Stimulated activated CD4-positive, alpha-beta T cell treated with anti-CD3 and anti-CD28 coated beads, TNF-alpha, amount 100 ng/mL, for 48 hours (primary cell): ENCODE measurements around the gene CD151.

ENCODE experiments used
- DNase-seq, 3 donors: peaks; one replicate each; pipeline ENCODE4 v3.0.0-alpha.2; 2020; ENCODE audit warnings: low read depth in 3 of 3

CD151 gene

DNA sequence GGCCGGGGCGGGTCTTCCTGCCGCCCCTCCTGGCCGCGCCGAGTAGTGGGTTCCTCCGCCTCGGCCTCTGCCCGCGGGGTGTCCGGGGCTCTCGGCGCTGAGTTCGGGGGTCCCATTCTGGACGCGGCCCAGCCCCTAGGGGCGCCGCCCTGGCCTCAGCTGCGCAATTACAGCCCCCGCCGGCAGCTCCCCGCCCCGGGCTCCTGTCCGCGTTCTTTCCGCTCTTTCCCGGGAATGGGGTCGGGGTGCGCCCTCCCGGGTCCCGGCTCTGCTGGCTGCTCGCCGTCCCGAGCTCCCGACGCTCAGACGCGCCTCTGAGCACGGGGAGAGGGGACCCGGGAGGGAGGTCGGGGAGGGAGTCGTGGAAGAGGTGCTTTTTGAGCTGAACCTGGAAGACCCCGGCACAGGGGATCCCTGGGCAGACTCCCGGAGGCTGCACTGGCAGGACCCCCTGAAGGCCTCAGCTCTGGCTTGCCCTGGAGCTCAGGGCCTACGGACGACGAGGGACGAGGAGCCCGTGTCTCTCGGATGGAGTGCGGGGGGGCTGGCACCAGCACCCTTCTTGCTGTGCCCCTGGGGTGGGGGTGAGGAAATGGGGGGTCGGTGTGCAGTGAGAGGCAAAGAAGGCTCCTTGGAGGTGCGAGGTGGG is 10.5 kb downstream of the CD151 start:
- DNase-seq = no peak

DNA sequence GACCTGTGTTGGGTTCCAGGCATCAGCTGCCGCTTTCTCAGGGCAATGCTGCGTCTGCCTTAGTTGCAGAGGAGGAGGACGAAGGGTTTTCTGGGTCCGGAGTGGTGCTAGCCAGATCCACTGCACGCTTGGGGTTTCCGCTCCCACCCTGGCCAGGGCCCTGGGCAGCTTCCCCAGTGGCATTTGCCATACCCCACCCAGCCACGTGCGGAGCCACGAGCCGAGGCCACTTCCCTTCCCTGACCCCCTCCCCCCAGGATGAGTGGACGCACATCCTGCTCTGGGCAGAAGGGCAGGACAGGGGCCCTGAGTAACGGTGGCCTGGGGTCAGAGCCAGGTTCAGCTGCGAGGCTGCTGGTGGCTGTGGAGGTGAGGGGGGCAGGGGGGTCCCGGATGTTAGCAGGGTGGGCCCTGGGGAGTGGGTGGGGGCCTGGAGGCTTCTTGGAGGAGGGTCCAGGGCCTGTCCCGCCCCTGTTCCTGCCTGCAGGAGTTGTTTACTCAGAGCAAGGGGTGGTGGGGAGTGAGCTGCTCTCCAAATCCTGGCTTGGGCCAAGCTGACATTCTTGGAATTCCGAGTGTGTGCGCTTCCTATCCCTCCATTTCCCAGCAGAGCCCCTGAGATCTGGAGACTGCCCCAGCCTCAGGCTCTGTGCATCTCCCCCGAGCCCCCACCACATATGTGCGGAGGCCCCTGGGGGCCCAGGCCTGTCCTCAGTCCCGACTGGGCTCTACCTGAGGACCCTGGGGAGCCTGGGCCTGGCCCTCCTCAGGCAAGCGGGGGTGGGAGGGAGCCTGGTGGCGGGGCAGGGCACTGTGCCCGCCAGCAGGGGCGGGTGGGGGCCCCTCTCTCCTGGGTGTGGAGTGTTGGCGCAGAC is 11.3 kb downstream of the CD151 start:
- no peak for DNase-seq

DNA sequence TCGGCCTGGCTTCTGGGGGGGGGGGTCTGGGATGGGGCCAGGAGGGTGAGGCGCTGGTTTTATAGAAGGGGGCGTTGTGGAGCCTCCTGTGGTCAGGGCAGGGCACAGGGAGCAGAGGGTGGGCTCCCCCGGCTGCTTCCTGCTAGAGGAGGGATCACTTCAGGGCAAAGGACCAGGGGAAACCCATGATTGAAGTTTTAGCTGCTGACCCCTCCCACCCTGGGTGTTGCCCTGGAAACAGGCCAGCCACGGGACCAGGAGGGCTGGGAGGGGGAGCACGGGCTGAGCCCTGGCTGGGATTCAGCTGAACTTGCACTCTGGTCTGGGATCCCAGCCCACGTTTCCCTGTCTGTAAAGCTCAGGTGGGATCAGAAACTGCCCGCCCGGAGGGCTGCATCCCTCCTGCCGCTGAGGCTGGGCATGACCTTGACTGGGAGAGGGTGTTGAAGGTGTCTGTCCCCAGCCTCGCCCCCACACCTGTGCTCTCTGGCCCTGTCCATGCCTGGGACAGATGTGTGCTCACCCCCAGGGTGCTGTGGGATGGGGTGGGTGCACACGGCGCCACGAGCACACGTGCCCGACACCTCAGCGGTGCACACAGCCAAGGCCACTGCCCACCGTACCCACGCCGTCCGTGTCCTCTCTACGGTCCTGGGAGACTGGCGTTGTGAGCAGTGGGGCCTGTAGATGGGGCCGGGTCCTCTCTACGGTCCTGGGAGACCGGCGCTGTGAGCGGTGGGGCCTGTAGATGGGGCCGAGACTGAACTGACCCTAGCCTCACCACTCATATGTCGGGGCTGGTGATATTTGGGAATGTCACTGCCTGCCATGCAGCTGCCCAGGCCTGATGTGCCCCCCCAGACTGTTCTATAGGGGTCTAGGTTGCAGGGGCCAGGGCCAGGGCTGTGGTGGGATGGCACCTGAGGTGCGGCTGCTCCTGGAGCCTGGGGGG is 12.2 kb downstream of the CD151 start:
- no peak for DNase-seq

DNA sequence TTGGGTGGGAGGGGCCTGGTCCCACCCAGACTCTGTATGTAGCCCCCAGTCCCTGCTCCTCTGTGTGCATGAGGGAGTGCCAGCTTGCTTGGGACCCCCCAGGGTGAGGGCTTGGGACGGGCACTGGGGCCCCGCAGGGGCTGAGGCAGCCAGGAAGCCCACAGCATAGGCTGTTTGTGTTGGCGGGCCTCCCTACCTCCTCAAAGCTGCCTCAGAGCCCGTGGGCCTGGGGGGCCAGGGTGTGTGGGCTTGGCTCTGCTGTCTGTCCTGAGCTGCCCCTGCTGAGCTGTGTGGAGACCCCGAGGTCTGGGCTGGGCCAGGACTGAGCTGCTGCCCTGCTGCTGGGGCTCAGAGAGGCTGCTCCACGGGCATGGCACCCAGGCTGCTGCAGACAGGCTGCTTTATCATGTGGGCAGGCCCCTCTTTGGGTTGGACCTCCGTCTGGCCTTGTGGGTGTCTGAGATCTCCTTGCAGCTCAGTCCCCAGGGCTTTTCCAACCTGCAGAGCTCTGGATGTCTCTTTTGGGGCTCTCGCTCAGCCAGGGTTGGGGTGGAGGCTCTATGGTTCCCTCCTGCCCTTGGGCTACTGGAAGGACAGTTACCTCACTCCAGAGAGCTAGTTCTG is 13.2 kb downstream of the CD151 start:
- no peak for DNase-seq

DNA sequence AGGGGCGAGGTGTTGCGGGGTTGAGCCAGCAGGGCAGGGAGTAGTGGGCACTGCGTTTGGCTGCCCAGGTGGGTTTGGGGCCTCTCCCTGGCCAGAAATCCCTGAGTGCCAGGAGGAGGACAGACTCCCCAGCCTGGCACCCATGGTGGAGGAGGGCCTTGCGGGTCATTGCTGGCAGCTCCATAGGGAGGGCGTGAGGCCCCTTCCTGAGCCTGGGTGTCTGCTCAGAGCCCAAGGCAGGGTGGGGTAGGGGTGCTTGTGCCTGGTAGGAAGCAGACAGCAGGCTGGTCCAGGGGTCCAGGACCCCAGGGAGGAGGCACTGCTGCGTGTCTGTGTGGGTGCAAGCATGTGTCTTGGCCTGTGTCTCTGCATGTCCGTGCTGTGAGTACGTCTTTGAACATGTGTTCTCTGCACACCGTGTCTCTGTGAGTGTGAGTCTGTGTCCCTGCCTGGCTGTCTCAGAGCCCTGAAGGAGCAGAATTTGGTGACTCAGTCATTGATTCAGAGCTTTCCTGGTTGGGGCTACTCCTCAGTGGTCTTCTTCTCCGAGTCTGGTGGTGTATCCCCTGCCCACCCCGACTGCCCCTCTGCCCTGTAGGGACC is 13.8 kb downstream of the CD151 start:
- no peak for DNase-seq

DNA sequence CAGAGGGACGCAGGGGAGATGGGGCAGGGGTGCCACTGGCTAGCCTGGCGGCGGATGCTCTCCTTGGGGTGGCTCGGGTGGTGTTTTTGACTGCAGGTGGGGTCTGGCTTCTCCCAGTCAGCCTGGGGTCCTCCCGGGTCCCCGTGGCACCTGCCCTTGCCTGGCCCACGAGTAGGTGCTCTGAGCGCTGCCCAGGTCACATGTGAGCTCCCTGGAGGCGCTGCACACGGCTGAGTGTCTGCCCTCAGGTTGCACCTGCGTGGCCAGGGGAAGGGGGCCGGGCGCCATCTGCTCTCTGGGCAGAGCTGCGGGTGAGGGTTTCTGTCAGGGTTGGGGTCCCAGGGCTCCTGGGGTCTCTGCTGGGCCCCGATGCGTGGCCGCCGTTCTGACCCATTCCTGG is 15.1 kb downstream of the CD151 start:
- DNase-seq = no peak

DNA sequence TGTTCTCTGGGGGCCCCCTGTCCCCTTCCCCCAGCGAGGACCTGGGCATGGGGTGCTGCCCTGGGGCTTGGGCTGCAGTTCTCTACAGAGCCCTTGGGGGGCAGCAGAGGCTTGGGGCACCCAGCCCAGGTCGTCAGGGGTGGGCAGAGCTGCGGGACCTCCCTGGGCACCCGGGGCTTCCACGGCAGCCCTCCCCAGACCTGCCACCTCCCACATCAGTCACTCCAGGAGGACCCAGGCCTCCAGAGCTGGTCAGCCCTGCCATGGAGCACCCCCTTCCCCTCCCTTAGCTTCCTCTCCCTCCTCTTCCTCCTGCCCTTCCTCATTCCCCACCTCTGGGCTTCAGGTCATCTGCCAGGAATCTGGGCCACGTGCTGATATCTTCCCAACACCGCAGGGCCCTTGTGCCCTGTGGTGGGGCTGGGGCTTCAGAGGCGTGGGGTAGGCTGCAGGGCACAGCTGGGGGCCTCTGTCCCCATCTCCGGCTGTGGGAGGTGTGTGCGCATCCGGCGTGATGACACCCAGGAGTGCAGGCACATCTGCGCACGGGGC is 15.7 kb downstream of the CD151 start:
- peak; percentile 35 to 57 (median 38) for DNase-seq

DNA sequence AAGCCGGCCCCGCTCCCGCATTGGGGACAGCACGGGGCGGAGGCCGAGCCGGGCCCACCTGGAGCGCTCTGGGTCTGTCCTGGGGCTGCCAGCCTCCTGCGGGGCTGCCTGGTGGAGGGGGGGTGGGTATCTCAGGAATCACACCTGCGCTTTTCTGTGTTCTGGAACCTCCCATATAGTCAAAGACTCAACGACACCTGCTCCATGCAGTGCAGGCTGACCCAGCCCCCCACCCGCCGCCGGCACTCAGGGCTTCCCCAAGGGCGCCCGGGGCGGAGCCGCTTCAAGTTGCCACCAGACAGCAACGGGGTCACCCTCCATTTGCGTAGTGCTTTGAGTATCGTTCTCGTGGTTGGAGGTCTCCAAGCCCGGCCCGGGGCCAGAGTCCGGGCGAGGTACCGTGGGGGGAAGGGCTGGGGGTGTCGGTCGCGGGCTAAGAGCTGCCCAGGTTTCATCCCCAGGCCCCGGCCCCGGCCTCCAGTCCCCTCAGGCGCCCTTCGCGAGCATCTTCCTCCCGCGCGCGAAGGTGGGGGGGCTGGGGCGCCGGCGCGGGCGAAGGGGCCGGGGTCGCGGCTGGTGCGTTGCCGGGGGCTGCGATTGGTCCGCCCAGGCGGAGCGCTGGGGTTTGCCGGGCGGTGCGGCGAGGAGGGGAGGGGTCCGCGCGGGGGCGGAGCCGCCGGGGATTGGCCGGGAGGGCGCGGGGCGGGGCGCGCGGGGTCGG is 16.5 kb downstream of the CD151 start:
- no peak for DNase-seq

DNA sequence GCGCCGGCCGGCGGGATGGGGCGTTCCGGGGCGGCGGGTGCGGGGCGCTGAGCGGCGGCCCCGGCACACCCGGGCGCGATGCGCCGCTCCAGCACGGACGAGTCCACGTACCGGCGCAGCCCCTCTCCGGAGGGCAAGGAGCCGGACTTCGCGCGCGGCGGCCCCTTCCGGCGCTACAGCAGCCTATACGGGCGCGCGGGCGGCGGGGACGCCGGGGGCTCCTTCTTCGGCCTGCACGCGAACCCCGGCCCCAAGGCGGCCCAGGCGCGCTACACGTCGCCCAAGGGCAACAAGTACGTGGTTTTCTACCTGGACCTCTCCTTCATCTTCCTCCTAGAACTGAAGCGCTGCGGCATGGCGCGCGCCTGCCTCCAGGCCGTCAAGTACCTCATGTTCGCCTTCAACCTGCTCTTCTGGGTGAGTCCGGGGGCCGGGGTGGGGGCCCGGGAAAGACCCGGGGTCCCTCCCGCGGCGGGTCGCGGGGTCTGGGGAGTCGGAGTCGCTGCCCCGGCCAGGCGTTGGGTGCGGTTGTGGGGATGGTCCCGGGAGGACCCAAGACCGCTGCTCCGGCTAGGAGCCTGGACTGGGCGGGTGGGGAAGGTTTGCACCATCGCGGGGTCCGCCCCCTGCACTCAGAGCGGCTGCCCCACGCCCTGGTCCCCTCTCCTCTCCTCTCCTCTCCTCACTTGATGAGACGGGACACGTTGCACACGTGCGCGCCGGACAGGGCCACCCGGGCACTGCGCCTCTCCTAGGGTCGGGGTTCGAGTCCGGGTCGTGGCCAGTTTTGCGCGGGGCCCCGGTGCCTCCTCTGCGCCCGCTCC is 17.4 kb downstream of the CD151 start:
- DNase-seq = no peak

DNA sequence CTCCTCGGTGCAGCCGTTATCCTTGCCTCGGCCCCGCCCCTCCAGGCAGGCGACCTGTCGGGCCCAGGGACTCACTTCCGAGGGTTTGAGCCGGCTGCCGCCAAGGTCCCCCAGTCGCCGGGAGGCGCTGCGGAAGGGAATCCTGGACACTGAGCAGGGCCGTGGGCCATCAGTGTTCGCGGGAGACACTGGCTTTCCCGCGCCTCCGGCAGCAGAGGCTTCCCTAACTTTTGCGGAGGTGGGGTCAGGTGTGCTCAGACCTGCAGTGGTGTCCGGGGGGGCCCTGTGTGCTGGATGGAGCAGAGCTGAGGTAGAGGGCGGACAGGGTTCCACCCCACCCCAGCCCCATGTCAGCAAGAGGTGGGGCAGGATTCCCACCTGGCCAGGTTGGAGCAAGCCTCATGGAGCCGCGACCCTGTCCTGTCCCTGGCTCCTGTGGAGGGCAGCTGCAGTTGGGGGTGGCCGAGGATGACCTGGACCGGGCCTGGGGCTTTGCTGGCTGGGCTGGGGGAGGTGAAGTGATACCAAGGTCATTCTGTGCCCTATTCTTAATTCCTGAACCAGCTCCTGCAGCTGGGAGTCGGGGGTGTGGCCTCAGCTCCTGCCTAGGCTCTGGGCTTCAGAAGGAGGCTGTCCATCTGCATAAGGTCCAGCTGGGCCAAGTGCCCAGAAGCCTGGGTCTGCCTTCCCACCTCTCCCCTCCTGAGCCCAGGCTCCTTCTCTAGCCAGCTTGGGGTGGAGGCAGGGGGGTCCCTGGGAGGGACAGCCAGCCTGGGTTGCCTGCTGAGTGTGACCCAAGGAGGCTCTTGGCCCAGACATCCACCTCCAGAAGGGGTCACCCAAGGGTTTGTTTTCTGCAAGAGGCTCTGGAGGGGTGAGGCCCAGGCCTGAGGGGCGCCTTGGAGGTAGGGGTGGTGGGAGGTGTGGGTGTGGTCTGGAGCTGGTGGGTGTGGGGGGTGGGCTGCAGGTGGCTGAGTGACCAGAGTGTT is 18.3 kb downstream of the CD151 start:
- DNase-seq = no peak

DNA sequence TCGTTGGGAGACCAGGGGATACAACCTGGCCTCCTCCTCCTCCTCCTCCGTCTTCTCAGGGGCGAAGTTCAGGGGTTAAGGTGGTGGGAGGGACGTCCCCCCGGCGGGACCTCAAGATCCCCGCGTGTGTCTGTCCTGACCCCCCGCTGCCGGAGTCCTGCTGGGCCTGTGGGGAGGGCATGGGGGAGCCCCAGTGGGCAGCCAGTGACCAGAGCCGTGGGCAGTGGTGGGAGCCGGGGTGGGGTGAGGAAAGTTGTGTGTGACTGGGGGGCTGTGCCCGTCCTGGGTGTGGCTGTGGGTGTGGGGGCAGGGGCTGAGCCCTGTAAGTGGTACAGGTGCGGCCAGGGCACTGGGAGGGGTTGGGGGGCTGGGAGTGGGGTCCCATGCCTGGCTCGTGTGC is 20.0 kb downstream of the CD151 start:
- DNase-seq = no peak

DNA sequence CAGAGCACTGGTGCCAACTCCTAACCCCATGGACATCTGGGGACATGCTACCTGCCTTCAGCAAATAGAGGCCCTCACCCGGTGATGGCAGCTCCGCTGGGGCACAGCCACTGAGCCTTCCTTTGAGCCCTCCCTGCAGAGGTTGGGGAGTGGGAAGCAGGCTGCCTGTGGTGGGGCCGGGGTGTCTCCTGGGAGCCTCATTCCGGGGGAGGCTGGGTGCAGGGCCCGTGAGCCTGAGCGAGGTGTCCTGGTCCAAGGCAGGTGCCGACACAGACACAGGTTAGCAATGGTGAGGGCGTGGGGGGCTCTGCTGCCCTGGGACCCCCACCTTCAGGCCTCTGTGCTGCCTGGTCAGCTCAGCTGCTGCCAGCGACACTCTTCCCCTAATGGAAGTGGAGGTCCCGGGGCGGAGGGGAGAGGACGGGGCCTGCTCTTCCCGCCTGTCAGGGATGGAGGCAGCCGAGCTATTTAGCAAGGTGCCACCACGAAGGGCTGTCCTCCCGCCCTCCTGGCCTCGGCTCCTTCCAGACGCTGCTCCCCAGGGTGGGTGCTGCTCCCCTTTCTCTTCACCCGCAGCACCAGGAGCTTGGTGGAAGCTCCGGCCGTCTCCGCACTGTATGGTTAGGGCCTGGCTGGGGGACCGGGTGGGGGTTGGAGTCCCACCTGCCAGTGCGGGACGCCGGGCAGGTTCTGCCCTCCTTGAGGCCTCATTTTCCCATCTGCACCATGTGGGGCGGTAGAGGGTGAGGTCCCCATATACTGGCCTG is 21.1 kb downstream of the CD151 start:
- no peak for DNase-seq

DNA sequence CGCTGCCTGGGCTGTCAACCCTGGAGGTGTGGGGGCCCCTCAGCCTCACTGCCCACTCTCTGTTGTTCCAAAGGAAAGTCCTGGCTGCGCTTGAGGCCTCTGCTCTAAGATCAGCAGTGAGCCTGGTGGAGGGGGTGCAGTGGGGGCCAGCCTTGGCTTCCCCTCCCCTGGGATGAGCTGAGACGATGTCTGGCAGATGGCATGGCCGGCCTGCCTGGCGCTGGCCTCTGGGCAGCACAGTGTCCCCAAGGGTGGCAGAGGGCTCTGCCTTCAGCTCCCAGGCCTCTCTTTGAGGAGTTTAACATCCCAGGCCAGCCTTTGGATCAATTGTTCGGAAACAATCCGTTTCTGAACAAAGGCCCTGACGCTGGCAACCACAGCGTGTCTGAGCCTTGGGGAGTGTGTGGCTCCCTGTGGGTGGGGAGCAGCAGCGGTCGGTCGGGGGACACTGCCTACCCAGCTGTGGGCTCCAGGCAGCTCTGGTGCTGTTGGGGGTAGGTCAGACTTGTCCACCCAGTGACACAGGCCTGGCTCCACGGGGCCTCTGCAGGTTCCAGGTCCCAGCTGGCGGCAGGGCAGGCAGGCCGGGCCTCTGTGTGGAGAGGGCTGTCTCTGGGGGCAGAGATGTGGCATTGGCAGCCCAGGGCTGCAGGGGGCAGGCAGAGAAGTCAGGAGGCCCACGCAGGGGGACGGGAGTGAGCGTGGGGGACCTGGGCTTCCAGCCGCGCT is 22.0 kb downstream of the CD151 start:
- no peak for DNase-seq

DNA sequence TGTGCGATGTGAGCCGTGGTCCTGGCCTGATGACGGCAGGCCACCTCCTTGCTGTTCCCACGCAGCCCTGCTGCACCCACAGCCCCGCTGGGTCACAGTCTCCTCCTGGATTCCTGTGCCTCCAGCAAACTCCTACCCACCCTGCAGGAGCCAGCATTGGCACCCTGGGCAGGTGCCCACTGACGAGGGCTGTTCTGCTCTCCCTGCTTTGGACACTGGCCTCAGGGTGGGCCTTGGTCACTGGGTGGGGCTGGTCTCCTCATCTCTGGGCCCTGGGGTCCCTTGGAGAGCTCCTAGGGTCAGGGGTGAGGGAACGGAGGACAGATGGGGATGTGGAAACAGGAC is 22.6 kb downstream of the CD151 start:
- DNase-seq = no peak

DNA sequence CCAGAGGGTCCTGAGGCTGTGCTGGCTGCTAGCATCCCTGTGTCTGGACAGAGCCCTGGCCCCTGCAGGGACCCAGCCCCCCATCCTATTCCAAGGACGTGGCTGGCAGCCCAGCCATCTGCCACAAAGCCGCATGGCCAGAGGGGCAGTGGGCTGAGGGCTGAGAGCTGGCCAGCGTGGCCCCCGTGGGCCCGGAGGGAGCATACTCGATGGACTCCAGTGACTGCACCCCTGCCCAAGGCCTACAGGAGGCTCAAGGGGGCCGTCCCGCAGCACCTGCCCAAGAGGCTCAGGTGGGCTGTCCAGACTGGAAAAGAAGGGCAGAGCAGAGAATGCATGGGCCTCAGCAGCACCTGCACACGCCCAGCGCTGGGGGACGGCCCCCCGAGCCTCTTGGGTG is 23.0 kb downstream of the CD151 start:
- DNase-seq = no peak

DNA sequence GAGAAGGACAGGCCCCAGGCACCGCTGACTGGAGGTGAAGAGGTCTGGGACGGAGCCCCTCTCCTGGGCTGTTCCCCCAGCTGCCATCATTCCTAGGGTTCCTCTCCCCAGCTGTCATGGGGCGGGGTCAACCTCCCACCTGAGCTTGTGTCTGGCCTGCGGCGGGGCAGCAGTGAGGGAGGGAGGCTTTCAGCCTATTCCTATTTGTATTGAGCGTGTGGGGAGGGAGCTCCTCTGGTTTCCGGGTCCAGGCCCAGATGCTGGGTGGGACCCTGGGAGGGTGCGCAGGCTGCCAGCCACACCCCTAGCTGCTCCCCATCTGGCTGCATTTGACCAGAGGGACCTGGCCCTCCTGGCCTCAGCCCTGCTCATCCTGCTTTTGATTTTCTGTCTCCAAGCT is 23.6 kb downstream of the CD151 start:
- no peak for DNase-seq
